GDM1 (cell line): Measurements from ENCODE around the gene TBC1D1.

Experiments
- DNase-seq: peaks from one replicate; lab custom pipeline; 2025; lab: John Stamatoyannopoulos, UW

The TBC1D1 gene

DNA sequence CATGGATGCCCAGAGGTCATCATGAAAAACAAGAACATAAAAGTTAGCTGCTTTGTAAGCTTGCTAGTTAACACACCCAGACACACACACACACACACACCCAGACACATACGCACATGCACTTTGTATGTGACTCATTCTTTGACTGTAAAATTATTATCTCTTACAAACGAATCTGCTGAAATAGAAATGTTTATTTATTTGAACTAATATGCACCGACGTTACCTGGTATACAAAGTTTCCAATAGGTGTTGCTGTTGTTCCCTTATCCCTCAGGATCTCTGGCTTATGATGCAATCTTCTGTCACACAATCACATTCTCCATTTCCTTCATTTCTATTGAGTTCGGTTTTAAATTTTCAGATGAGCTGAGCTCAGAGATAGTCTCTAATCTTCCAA is 278.6 kb downstream of the TBC1D1 start:
- DNase-seq: no peak

DNA sequence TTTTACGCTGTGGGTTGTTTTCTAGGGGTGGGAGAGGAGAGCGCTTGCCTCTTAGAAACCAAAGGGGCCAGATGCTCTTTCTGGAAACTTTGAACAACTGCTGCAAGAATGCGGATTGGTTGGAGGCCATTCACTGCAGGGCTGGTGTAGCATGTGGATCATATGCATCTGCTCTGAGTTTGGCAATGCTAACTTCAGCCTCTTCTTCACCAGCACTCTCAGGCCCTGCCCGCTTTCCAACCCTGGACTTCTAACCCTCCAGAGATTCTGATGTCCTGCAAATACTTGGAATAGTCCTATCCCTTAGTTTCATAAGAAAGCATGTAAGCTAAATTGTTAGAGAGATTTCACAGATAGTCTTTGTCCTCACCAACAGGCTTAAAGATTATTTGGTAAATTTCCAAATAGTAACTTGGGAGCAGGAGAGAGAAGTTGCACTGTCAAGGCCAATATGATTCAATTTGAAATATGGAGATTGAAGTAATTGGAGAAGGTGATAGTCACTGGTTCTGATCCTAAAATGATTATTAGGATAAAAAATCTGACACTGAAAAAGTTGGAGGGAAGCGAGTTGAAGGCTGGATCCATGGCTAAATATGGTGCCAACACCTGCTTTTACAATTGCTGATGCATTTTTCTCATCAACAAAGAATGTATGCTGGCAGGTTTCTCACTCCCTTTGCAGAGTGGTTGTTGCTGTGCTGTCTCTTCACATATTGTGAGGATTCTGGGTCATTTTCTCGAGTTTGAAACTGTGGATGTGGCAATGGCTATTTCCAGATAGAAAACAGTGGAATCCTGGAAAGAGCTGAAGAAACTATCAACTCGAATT is 279.7 kb downstream of the TBC1D1 start:
- DNase-seq: no peak

DNA sequence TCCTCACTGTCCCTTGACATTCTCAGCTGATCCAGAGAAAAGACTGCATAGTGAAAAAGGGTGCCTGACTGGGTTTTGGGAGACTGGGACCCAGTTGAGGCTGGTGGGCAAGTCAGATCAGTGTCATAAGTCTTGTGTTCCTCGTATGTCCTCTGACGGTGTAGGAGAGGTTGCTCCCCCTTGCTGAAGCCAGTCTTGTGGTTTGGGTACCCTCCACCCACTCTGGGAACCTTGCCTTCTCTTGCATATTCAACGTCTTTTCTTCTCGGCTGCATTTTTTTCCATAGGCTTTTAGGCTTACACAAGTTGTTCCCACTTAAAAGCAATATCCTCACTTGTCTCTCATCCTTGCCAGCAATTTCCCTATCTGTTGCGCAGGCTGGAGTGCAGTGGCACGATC is 281.2 kb downstream of the TBC1D1 start:
- DNase-seq: no peak

DNA sequence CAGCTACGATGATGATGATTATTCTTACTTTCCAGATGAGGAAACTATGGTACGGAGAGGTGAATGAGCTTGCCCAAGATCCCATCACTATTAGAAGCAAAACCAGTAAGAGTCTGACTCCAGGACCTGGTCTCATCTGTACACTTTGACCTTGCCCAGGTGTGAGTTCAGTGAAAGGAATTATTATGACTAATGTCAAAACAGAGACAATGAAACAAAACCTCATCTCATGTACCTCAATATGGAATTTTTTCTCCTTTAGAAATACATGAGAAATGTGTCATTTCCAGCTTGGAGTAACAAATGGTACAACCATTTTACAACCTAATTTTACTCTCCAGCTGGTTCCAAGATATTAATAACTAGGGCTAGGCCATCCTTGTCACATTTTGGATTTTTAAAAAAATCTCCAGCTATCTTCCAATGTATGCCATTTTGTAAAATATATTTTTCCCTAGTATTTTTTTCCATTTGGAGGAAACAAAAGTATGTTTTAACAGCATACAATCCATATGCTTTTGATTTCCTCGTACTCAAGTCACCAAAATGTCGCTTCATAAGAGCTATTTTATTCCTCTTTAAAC is 283.1 kb downstream of the TBC1D1 start:
- DNase-seq: no peak

DNA sequence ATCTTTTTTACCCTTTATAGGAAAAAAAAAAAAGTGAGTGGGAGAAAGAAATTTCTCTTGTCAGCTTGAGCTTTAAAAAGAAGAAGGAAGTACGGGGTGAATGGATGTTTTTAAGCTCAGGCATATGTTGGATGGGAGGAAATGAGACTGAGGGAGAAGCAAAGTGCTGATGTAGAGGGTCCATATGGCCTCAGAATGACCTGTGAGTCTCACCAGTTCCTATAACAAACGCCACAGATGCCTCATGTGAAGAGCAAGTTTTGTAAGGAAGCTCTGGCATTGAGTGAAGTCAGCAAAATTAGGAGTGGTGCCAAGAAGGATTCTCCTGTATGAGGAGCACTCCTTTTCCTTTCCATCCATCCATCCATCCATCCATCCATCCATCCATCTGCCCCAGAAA is 283.9 kb downstream of the TBC1D1 start:
- DNase-seq: peak; percentile 82

DNA sequence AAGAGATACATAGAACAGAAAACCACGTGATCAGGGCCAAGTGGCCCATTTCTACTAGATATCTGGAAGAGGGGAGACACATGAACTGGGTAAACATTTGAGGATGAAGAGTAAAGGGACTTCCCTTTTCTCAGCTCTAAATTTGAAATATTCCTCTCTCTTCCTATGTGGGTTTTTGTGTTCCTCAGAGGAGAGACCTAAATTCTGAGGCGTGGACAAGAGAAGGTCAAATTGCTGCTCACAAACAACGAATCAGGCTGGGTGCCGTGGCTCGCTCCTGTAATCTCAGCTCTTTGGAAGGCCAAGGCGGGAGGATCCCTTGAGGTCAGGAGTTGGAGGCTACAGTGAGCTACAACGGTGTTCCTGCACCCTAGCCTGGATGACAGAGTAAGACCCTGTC is 285.3 kb downstream of the TBC1D1 start:
- DNase-seq: no peak

DNA sequence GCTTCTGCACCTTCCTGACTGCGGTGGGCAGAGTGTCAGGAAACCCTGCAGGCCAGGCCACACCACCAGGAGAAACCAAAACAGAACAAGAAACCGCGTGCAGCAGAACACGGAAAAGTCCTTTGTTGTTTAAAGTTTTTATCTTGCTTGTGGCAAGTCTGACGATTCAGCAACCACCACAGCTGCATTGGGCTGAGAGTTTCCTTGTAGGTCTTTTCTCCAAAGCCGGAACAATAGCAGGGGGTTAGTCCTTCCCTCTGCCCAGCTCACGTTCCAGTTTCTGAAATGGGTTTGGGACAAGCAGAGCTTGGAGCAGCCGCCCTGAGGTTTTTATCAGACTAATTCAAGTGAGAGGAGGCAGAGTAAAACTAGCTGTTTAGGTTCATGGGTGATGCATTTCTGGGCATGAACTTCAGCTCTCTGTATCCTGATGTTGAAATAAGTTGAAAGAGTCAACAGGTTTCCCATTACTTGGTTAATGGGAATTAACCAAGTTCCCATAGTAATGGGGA is 286.2 kb downstream of the TBC1D1 start:
- peak; percentile 85 for DNase-seq

DNA sequence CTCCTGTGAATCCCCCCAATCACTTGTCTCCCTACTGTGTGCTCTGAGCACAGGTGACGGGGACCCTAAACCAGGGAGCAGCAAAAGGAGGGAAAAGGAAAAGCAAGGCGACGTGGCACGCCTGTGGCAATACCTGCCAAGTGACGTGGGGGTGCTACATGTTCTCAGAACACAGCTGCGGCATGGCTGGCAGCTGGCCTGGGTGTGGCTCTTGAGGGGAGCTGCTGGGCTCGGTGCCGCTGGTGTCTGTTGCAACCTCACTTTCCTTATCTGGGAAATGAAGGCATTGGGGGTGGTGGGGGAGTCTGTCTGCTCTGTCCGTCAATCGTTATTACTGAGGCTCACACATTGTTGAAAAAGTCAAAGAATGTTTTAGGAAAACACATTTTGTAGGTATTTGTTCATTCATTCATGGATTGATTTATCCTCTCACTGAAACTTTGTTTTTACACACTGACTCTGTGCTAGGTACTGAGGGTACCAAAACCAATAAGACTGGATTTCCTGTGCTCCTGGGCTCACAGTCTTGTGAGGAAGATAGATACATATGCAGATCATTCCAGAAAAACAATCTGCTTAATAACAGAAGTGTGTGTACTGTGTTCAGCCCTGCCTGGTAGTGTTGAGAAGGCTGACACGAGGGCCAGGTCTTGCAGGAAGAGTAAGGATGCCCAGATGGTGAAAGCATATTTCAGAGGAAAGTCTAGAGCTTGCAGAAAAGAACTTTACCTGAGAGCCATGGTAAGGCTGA is 286.9 kb downstream of the TBC1D1 start:
- no peak for DNase-seq

DNA sequence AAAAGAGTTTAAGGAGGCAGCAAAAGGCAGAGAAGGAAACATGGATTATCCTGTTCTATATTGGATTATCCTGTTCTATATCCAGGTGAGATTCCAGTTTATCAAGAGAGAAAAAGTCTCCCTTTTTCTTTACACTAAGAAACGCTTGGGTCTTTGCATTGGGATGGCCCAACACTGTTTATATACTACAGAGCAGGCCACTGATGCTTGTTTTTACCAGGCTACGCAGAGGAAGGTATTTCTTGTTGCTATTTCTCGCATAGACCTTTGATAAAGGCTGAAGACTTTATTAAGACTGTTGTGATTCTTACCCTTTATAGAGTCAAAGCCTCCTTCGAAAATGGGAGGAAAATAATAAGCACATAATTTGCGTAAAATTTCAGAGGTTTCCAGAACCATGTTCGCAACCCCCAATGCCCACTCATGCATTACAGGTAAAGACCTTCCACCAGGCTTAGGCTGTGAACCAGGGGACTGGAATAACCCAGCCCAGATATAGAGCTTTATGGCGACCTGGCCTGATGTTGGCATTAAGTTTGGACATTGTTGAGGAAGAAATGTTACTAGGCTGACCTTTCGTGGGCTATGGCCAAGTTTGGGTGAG is 287.6 kb downstream of the TBC1D1 start:
- DNase-seq: no peak

DNA sequence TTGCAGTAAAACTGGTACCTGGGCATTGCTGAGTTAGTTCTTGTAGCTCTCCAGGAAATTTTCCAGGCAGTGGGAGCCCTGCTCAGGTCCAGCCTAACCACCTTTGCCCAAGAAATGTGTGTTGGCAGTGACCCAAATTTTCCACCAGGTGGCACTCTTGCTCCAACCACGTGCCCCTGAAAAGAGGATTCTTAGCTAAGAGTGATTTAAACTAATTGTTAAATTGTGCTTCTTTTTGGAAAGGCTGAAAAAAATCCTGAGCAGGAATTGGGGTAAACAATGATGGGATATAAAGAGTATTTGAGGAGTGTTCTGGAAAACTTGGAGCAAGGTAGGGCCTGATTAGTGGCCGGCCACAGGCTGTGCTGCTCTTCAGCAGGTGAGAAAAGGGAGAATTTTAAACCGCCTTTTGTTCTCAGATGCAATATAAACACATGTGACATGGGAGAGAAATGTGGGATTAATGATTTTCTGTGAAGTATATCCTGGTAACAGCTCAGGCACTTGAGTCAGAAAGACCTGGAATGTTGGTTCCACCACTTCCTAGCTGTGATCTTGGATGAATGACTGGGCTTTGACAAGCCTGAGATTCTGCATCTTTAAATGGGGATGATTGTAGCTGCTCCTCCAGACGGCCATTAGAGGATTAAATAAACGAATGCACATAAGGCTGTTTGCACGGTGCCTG is 288.9 kb downstream of the TBC1D1 start:
- DNase-seq: peak; percentile 50

DNA sequence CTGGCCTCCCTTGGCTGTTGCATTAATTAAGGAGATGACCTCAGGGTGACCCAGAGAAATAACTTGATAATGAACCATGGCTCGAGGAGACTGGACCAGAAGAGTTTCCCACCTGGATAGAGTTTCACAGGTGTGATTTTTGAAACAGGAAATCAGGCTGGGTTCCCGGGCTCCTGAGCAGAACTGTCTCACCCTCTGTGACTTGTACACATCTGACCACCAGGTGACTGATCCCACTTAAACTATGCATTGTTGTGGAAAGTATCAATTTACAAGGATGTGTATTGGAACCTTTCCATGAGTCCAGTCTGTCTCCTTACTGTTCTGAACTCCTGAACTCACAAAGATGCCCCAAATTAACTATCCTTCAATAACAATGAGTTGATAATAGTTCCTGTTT is 289.6 kb downstream of the TBC1D1 start:
- DNase-seq: no peak

DNA sequence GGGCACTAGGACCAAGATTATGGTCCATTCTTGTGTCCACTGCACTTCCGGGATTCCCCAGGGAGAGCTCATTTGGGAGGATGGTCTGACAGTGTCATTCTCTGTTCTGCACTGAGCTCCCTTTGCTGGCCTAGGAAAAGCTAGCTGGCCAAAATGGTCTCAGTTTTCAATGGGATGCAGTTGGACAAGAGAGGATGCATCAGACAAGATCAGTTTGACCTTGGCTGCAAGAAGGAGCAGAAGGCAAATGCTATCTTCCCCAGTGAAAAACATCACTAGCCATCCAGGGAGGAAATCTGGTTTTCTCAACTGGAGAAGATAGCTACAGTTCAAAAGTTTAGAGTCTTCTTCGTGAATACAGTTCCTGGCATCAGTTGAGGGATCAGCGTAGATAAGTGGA is 290.4 kb downstream of the TBC1D1 start:
- no peak for DNase-seq

DNA sequence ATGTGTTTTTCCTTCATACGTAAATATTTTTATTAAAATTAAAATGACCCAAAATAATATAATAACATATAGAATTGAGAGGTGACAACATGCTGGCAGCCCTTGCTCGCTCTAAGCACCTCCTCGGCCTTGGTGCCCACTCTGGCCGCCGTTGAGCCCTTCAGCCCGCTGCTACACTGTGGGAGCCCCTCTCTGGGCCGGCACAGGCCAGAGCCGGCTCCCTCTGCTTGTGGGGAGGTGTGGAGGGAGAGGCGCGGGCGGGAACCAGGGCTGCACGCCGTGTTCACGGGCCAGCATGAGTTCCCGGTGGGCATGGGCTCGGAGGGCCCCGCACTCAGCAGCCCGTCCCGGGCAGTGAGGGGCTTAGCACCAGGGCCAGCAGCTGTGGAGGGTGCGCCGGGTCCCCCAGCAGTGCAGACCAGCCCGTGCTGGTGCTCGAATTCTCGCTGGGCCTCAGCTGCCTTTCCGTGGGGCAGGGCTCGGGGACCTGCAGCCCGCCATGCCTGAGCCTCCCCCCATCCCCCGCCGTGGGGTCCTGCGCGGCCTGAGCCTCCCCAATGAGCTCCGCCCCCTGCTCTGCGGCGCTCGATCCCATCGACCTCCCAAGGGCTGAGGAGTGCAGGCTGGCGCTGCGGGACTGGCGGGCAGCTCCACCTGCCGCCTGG is 291.6 kb downstream of the TBC1D1 start:
- no peak for DNase-seq

DNA sequence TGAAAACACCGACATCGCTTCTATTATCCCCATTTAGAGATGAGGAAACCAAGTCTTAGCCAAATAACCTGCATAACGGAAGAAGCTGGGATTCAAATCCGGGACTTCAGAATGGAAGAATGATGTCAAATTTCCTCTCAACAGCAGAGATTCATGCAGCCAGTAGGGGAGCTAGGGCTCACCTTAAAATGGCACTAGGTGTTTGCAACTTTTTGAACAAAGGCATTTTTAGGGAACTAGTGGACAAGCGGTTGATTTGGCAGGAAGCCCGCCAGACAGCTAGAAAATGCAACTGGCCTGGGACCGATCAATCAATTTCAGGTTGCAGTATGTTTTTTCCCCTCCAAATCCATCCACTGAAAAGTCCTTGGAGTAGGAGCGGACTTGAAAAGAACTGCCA is 293.5 kb downstream of the TBC1D1 start:
- DNase-seq: no peak

DNA sequence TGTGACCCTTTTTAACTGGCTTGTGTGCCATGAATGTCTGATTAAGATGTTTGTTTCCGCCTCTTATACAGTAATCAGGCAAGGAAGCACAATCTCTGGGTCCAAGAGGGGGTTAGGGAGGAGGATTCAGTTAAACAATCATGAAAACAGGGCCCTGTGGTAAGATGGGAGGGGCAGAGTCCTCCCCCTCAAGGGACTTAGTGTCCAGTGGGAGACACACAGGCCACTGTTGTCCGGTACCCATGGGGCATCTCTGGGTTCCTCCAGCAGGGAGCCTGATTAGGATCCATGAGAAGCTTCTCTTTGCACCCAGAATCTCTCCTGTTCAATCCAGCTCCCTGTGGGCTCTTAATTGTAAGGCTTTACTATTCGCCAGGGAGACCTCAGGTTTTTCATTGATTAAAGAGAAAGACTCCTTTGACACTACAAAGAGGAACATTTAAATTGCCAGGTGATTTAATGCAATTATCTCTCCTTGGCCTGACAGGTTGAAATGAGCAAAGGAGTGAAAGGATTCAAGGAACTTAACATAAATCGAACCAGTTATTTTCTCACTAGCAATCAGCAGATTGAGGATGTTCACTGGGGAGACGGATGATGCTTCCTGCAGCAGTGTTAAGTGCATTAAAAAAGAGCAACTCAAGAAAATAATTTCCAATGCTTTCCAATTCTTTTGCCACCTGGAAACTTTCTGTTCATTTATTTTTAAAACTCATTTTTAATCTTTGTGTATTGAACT is 294.7 kb downstream of the TBC1D1 start:
- no peak for DNase-seq

DNA sequence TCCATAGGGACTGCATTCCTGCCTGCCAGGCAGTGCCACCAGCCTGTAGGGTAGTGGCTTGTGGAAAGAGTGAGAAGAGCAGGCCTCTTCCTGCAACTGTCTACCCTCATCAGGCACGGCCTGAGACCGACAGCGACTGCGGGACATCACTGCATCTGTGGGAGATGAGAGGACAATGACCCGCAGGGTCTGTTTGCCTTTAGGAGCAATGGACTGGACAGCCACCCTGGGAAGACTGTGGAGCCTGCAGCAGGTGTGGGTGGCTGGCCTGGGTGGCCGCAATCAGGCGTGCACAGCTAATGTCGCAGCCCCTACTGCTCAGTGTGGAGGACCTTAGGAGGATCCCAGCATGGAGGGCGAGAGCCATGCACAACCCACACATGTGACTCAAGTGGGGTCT is 297.3 kb downstream of the TBC1D1 start:
- DNase-seq: no peak

DNA sequence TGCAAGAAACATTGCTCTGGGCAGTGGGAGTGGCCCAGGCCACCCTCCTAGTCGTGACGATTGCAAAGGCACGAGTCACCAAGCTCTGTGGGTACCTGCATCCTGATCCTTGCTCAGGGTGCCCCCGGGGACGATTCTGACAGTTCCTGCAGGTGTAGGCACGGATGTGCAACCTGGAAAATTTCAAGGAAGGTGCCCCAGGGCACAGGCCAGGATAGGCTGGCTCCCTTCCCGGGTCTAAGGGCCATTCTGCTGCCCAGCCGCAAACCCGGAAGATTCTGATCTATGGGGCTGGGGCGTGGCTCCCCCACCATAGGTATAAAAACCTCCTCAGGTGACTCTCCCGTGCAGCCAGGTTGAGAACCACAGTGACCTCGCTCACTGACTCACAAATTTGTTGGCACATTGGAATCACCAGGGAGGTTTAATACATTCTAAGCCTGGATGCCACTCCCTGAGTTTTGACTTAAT is 297.8 kb downstream of the TBC1D1 start:
- DNase-seq: no peak
